ENCODE results near the gene NR5A1.
A peak's percentile ranks its signal among the peaks of the same experiment; 100 is the strongest.

The NR5A1 gene

GRCh38 chr9:124506931-124507879, at the start of gene NR5A1:
Gene NR5A1 (minus strand): TSS chr9:124507399. CDS start chr9:124503395, 4,004 bp downstream.
- DNase-seq, result no peak

DNA sequence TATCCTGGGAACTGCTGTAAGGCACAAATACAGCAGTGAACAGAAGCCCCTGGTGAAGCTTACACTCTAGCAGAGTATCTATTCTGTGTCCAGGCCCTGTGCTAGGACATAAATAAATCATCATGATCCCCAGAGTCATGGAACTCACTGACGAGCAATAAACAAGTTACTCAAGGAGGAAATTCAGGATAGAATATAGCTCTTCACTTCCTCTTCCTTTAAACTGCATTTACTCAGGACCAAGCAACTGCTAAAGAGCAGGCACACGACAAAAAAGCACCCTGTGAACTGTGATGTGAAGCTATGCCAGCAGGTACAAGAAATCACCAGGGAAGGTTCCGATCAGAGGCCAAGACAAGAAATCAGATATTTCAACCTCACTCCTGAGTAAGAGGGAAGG, 47.8 kb upstream of the NR5A1 start:
- DNase-seq, result no peak

- no peak for DNase-seq
These were observed 46.5 kb upstream of the NR5A1 start for GRCh38 chr9:124553738-124554137.

- no peak for DNase-seq
These were observed 45.0 kb upstream of the NR5A1 start for GRCh38 chr9:124552273-124552605.

DNA sequence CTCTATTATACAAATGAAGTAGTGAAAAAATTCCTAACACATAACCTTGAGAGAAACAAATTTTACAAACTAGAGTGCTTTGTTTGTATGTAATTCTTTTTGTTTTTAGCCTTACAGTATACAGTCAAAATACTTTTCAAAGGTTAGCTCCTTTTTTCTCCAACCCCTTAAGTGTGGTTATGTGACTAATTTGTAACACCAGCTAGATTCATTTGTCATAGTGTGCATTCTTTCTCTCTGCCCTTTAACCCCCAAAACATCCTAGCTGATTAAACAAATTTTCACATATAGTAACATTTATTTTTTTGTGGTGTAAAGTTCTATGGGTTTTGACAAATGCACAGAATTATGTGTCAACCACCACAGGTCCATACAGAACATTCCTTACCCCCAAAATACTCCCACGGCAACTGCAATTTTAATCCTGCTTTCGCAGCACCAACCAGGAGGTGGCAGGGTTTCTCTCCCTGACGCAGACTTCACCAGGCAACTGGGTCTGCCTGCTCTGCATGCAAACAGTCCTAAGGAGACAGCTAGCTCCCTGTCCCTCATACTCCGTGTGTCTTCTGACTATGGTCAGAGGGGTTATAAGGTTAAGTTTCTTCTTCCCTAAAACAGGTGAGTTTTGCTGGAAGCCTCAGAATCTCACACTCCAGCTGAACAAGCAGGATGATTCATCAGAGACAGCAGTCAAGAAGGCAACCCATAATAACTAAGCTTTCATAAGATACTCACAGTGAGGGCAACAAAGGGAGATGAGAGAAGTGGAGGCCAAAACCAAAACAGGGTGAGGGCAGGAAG, 44.5 kb upstream of the NR5A1 start:
- peak; percentile 58 for DNase-seq

GRCh38 chr9:124550072-124550471, 42.9 kb upstream of the NR5A1 start:
- DNase-seq, result no peak

- DNase-seq, result no peak
These were observed 41.8 kb upstream of the NR5A1 start for GRCh38 chr9:124549016-124549415.

DNA sequence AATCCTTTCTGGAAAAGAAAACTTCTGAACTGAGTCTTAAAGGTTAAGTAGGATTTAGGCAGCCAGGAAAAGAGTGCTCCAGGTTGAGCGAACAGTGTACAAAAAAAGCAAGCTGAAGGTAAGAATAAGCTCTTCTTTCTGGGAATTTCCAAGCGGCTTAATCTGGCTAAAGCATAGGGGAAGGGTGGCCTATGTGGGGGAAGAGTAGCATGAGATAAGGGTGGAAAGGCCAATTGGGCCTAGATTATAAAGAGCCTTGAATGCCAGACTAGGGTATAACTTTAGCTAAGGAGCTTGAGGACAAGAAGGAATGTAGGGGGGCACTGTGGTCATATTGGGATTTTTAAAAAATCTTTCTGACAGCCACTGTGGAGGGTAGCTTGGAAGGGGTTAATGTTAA, 37.3 kb upstream of the NR5A1 start:
- no peak for DNase-seq

- DNase-seq, result no peak
These were observed 34.6 kb upstream of the NR5A1 start for GRCh38 chr9:124541824-124542223.

DNA sequence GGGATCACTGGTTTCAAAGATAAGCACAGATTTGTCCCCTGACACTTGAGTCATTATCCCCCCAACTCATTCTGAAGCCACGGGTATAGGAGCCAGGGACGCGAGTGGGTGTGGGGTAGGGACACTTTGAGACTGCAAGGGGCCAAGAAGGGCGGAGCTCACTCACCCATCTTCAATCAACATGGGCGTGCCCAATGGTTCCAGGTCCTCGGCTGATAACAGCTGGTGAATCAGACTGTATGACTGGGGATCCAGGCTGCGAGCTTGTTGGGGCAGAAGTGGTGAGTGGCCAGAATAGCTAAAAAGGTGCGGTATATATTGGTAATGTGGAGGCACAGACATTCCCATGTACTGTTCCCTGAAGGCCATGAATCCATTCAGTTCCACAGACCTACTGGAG, 30.7 kb upstream of the NR5A1 start:
- no peak for DNase-seq

DNA sequence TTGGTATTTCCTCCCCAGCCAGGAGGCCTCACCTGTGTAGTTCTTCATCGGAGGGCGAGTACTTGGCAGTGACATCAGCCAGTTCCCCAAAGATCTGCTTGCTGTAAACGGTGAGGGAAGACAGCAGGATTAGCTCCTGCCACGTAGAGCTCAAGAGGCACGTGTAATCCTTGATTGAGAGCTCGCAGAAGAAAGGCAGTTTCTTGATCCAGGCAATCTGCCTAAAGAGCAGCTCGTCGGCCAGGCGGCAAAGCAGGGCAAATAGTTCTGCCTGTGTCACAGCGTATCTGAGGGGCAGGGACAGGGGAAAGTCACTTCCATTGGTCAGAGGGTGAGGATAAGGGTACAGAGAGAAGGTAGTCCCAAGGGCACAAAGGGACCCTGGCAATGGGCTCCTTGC, 28.6 kb upstream of the NR5A1 start:
- no peak for DNase-seq

GRCh38 chr9:124532897-124533296, 25.7 kb upstream of the NR5A1 start:
- DNase-seq, result no peak

DNA sequence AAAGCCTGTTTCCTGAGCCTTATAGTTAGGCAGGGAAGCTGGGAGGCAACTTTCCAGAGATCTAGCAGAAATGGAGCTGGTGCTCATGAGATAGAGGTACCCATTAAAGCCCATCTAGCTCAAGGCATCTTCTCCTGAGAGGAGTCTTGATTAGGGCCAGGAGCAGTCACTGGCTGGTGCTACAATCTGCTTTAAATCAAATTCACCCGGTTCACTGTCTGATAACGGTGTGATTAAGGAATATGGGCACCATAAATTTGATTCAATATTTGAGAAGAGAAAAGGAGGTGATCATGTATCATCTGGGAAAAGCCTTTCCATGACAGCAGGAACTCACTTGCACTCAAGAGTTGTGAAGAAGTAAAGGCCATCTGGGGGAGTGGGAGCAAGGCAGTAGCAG, 23.9 kb upstream of the NR5A1 start:
- no peak for DNase-seq

GRCh38 chr9:124530246-124530645, 23.0 kb upstream of the NR5A1 start:
- DNase-seq, result no peak

GRCh38 chr9:124527781-124528180, 20.6 kb upstream of the NR5A1 start:
- no peak for DNase-seq

GRCh38 chr9:124526174-124526573, 19.0 kb upstream of the NR5A1 start:
- no peak for DNase-seq

DNA sequence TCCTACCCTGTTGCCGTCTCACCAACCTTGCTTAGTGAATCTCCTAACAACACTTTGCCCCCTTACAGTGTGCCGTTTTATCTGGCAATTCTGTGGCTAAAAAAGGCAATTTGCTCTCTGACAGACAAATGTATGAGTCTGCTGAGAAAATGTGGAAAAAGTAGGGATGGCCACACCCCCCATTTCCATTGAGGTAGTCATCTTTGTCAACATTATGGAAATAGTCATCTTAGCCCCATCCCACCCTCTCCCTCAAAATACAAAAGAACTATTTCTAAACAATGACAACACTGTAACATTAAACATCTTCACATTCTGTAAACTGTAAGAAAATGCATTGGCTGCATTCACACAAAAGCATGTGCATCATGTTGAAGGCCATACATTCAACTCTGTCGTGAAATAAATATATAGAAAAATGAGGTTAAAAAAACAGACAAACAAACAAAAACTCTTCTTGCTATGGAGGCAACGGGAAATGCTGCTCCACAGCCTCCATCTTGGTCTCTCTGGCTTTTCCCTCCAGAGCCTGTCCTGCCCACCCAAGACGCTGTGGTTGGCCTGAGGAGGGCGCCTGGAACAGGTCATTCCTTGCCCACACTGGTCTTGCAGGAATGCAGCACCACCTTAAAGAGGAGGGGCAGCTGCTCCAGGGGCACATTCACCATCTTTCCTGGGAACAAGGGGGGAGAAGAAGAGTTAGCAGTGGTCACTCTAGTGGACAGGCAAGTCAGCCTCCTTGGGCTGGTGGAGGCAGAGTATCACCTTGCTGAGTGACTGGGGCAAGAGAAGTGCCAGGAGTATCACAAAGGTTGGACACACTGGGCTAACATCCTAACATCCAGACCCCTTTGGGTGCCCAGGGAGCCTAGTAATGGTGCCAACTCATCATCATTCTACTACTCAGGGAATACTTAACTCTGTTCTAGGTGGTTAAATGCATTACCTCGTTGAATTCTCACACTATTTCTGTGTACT, 15.2 kb upstream of the NR5A1 start:
- no peak for DNase-seq

DNA sequence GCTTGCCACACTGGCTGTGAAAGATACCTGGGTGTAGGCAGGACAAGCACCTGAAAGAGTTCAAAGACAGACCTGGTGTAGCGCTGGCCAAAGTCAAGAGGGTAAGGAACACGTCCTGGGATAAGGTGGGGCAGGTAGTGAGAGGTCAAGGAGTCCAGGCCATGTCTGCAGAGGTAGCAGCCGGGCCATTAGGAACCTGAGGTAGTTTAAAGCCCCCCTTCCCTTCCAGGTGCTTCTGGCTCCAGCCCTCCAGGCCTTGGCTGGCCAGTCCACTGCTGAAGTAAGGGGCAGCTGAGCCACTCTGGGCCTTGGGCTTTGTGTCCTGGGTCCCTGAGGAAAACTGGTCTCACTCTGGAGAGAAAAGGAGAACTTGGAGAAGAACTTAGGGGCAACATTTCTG, 13.9 kb upstream of the NR5A1 start:
- no peak for DNase-seq

DNA sequence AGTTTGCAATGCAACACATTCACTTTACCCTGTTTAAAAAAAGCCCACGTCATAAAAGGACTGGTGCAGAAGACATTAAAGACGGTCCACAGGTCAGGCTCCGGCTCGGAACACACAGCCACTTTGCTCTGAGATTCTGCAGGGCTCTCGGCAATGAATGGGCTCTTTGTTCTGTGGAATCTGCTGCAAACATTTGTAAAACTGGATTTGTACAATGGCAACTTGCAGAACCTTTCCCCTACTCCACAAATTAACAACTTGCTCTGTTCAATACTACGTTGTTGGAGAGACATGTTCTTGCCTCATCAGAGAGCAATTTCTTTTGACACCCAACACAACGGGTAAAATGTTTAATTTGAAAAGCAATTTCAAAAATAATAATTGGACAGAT, 13.0 kb upstream of the NR5A1 start:
- no peak for DNase-seq

DNA sequence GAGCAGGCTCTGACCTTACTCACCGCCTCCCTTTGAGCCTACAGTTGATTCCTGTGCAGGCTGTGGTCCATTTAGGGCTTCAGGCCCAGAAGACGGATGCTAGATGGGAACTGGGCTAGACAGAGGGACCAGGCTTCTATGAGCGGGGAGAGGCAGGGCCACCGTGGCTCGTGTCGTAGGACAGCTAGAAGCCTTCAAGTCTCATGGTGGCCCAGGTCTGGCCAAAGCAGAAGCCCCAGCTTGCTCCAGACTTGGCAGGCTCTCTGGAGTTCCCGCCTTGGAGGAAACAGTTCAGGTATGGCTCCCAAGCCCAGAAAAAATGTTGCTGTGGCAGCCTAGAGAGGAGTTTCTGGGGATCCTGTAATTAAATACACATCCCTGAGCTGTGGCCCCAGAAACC, 10.9 kb upstream of the NR5A1 start:
- no peak for DNase-seq

DNA sequence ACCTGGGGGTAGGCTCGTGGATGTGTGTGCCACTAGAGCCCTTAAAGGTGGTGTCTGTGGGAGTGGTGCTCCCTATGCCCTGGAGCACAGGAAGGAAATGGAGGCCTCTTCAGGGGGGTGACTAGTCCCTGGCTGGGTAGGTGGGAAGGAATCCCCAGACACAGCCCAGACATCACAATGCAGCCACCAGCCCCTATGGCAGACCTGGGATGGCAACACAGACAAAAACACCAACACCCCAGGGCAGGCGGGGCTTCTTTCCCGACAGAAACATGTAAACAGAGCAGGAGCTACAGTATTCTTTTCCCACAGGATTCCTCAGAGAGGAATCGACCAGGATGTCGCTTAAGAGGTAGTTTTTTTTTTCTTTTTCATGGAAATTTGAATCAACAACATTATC, 10.4 kb upstream of the NR5A1 start:
- no peak for DNase-seq

DNA sequence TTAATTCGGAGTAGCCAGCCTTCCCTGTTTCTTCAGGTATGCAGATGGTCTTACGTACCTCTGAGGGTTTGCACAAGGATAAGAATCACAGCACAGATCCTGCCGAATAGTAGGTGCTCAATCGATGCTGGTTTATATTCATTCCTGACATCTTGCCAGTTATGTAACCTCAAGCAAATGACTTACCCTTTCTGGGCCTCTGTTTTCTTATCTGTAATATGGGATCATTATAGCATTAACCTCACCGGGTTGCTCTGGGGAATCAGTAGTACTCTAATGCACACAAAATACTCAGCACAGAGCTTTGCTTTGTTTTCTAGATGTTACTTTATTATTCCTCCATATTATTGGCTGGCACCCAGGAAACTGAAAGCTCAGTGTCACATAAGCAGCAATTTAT, 7.7 kb upstream of the NR5A1 start:
- no peak for DNase-seq

DNA sequence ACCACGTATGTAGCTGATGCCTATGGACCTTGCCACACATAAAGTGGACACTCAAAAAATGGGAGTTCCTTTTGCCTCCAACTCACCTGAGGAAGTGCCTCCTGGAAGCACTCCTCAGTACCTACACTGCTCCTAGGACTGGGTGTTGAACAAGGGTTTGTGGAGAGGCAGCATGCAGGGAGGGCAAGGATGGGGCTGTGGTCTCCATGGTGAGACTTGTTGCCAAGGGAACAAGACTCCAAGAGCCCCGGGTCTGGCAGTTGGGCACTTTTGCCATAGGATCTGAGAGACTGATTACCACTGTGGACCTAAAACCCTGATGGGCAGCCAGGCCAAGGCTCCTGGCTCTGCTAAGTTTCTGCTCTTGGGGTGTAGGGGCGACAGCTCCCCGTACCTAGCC, 6.9 kb upstream of the NR5A1 start:
- DNase-seq, result no peak
